GM12892 (cell line): ENCODE measurements around the gene TMOD3.

ENCODE experiments used
- POLR2A ChIP-seq: IDR thresholded peaks from 2 replicates; pipeline ENCODE4 v1.6.1; 2011; ENCODE audit warnings: low read depth, low read length, control low read depth
- POLR2AphosphoS5 ChIP-seq: IDR thresholded peaks from 2 replicates; pipeline ENCODE4 v1.6.1; 2011; ENCODE audit warnings: low read depth, low read length, control low read depth

DNA sequence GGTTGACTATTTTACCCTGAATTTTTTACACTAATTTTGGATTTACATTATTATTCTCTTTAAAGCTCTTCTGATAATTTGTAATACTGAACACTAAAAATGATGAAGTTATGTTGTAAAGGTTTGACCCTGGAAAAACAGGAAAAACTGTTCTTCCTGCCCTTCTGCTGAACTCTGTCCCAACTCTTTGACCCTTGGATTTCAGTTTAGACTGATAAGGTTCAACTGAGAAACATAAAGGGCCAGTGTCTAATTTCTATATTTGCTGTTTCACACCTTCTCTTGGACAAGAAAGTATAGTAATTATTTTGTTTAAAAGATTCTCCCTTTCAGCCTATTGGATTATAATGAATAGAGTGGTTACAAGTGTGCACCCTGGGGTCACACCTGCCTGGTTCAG is 12.8 kb upstream of the TMOD3 start:
- no peak for TF ChIP-seq POLR2AphosphoS5
- no peak for TF ChIP-seq POLR2A
